GM10266 (cell line): ENCODE data around the gene ERBB4.

Source experiments
- DNase-seq: peaks from one replicate; pipeline ENCODE4 v3.0.0; 2012; ENCODE audit errors: extremely low spot score
- CTCF ChIP-seq: IDR thresholded peaks from 2 replicates; pipeline ENCODE4 v1.5.1; 2012; ENCODE audit warnings: mild to moderate bottlenecking, low read depth; ENCODE audit not compliant: control insufficient read depth, insufficient read depth; ENCODE audit errors: missing control alignments

ERBB4 gene

GRCh38 chr2:212354382-212354781 lies 184.2 kb downstream of the ERBB4 start:
- TF ChIP-seq CTCF, result no peak
- no peak for DNase-seq

GRCh38 chr2:212348501-212348900 lies 190.1 kb downstream of the ERBB4 start:
- TF ChIP-seq CTCF, result no peak
- DNase-seq, result no peak

GRCh38 chr2:212346865-212347264 lies 191.7 kb downstream of the ERBB4 start:
- TF ChIP-seq CTCF, result no peak
- DNase-seq, result no peak

- TF ChIP-seq CTCF, result no peak
These were observed 192.6 kb downstream of the ERBB4 start for GRCh38 chr2:212345966-212346365.

DNA sequence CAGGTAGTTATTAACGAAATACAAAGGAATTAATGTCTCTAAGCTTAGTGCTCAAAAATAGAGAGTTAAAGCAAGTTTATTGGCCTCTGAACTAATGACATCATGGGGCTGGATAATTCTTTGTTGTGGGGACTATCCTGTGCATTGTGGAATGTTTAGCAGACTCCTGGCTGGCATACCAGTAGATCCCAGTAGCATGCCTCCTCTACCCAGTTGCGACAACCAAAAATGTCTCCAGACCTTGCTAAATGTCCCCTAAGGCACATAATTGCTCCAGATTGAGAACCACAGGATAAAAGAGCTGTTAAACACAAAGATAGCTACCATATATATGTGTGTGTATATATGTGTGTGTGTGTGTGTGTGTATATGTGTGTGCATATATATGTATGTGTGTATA lies 194.5 kb downstream of the ERBB4 start:
- no peak for TF ChIP-seq CTCF
- DNase-seq, result no peak

More at GRCh38 chr2:212345966-212346365, 192.6 kb downstream of the ERBB4 start:
- no peak for DNase-seq

DNA sequence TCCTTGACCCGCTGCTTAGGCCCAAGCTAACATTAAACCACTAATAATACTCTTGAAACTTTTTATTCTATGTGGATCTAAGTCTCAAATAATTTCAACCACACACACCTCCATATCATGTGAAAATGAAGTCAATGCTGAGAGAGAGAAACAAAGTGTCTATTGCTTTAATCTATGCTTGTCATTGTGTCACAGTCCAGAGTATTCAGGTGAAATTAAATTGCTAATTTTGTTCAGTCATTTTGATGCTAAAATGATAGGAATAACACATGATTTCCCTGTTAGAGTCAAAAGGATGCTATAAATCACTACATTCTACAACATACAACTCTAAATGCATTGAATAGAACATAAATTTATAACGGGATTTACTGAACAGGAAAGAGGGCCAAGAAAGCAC lies 195.4 kb downstream of the ERBB4 start:
- DNase-seq, result no peak
- TF ChIP-seq CTCF, result no peak

DNA sequence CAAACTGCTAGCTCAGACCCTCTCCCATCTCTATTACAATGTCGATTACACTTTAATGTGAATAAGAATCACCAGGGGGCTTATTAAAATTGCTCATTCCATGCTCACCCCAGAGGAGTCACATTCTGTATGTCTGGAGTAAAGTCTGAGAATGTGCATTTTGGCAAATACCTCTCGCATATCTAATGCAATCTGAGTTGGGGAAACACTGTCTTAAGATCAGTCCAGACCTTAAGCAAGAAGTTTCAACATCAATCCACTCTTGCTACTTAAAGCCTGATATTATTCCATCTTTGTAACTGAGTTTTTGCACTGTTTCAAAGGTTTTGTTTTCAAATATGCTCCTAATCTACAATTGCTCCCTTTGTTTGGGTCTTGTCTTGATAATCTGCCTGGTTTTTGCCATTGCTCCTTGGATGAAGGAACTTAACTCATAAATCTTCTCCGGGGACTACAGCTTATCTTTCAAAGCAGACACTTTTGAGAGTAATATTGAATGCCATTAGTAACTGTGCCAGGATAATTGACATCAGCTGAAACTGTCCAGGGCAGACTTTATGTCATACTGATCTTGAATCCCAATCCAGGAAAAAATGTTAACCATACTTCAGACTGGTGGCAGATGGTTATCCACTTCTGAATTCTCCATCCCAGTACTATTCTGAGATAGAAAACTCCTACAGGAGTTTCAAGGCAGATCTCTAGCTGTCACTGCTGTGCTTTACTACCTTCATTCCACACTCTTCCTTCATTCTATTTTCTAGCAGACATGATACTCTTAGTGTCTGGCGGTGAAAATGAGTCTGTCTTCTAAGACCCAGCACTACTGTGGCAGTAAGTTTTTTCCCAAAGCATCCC lies 200.9 kb downstream of the ERBB4 start:
- no peak for DNase-seq
- no peak for TF ChIP-seq CTCF
